Daoy (cell line): ENCODE measurements around the gene SPEF2. TPM values are rescaled to one million over a fixed set of nuclear protein-coding genes. Genes with fewer than 3 reads are reported as not detected.

Source experiments
- DNase-seq: peaks from one replicate; pipeline ENCODE4 v3.0.0-alpha.2; 2015; ENCODE audit warnings: low read depth
- total RNA-seq: library from RNA; depleted of rRNA; stranded (reverse); fragments of >200 nt; shearing (Covaris generic); gene quantifications from 2 replicates; pipeline ENCODE4 v1.2.3, GENCODE V29; 2014

SPEF2 gene
- total RNA-seq, 1 experiment from 2014 or later, result 0.97 TPM

- no peak for DNase-seq
Observed at GRCh38 chr5:35736280-35736679, 118.6 kb downstream of the SPEF2 start.

GRCh38 chr5:35741126-35741716, 123.6 kb downstream of the SPEF2 start:
- DNase-seq, result no peak

GRCh38 chr5:35741971-35742370, 124.3 kb downstream of the SPEF2 start:
- DNase-seq, result no peak

- DNase-seq, result no peak
Observed at GRCh38 chr5:35743644-35744043, 126.0 kb downstream of the SPEF2 start.

GRCh38 chr5:35745193-35745592, 127.5 kb downstream of the SPEF2 start:
- peak; percentile 13 for DNase-seq

- peak; percentile 6 for DNase-seq
Observed at GRCh38 chr5:35745660-35746059, 128.0 kb downstream of the SPEF2 start.

- DNase-seq, result no peak
Observed at GRCh38 chr5:35752012-35752411, 134.3 kb downstream of the SPEF2 start.

- no peak for DNase-seq
Observed at GRCh38 chr5:35753500-35753899, 135.8 kb downstream of the SPEF2 start.

- DNase-seq, result no peak
Observed at GRCh38 chr5:35754481-35754880, 136.8 kb downstream of the SPEF2 start.

- no peak for DNase-seq
Observed at GRCh38 chr5:35755966-35756365, 138.3 kb downstream of the SPEF2 start.

- no peak for DNase-seq
Observed at GRCh38 chr5:35758151-35758724, 140.6 kb downstream of the SPEF2 start.

GRCh38 chr5:35761541-35761940, 143.9 kb downstream of the SPEF2 start:
- no peak for DNase-seq

GRCh38 chr5:35762368-35762767, 144.7 kb downstream of the SPEF2 start:
- DNase-seq, result no peak

GRCh38 chr5:35765921-35766320, 148.3 kb downstream of the SPEF2 start:
- no peak for DNase-seq

GRCh38 chr5:35771300-35771699, 153.6 kb downstream of the SPEF2 start:
- peak; percentile 34 for DNase-seq

- DNase-seq, result no peak
Observed at GRCh38 chr5:35771839-35772238, 154.2 kb downstream of the SPEF2 start.

- peak; percentile 43 for DNase-seq
Observed at GRCh38 chr5:35773967-35774366, 156.3 kb downstream of the SPEF2 start.

- no peak for DNase-seq
Observed at GRCh38 chr5:35776757-35777156, 159.1 kb downstream of the SPEF2 start.

- DNase-seq, result peak; percentile 69
Observed at GRCh38 chr5:35777358-35778087, 159.9 kb downstream of the SPEF2 start.

- no peak for DNase-seq
Observed at GRCh38 chr5:35778259-35778769, 160.7 kb downstream of the SPEF2 start.

GRCh38 chr5:35780236-35780635, 162.6 kb downstream of the SPEF2 start:
- DNase-seq, result no peak

- DNase-seq, result no peak
Observed at GRCh38 chr5:35781181-35781790, 163.6 kb downstream of the SPEF2 start.

- DNase-seq, result no peak
Observed at GRCh38 chr5:35783551-35783950, 165.9 kb downstream of the SPEF2 start.
